Stomach (tissue), 4 donors: ENCODE data around the gene MAFB.

Experiments used
- CTCF ChIP-seq, 7 experiments: fragments of 450-650 bp in 4 of 7; fragments of 200-600 bp in 3 of 7; sonication (generic) in 3 of 7; IDR thresholded peaks; one replicate each; pipeline ENCODE4 v1.5.1; 2016 to 2019; ENCODE audit warnings: antibody characterized with exemption in 7 of 7, control low read depth in 2 of 7, mild to moderate bottlenecking in 1 of 7
- EP300 ChIP-seq: sonication (generic); formaldehyde crosslinking; IDR thresholded peaks from one replicate; pipeline ENCODE4 v1.6.1; 2017; ENCODE audit warnings: antibody characterized with exemption
- POLR2A ChIP-seq, 4 donors: fragments of 450-650 bp; IDR thresholded peaks; one replicate each; pipeline ENCODE4 v1.6.1; 2016; ENCODE audit warnings: antibody characterized with exemption in 4 of 4, control low read depth in 2 of 4, mild to moderate bottlenecking in 1 of 4, moderate library complexity in 1 of 4
- POLR2AphosphoS5 ChIP-seq, 3 donors: sonication (generic); formaldehyde crosslinking; IDR thresholded peaks; one replicate each; pipeline ENCODE4 v1.6.1; 2016; ENCODE audit warnings: antibody characterized with exemption in 3 of 3

- TF ChIP-seq EP300 (no peak), CTCF (IDR thresholded peaks at IDR 0.05) (no peak), POLR2A (IDR thresholded peaks at IDR 0.05) (no peak), POLR2AphosphoS5 (IDR thresholded peaks at IDR 0.05) (no peak)
Measured at GRCh38 chr20:40692240-40693011, 3.4 kb upstream of the MAFB start.
